ENCODE results near the gene POLR2L.

POLR2L gene

GRCh38 chr11:854601-855329 lies 12.4 kb upstream of the POLR2L start:
- no peak for DNase-seq (ENCODE audit: low spot score)

GRCh38 chr11:853682-854448 lies 11.5 kb upstream of the POLR2L start:
- DNase-seq (ENCODE audit: low spot score): no peak

GRCh38 chr11:852762-853161 lies 10.4 kb upstream of the POLR2L start:
- no peak for DNase-seq (ENCODE audit: low spot score)

GRCh38 chr11:850775-851763 lies 8.7 kb upstream of the POLR2L start:
- DNase-seq (ENCODE audit: low spot score): no peak

- DNase-seq (ENCODE audit: low spot score): no peak
Measured at GRCh38 chr11:849951-850774, 7.8 kb upstream of the POLR2L start.

- no peak for DNase-seq (ENCODE audit: low spot score)
Measured at GRCh38 chr11:849104-849824, 6.9 kb upstream of the POLR2L start.

- no peak for DNase-seq (ENCODE audit: low spot score)
Measured at GRCh38 chr11:848380-848931, 6.1 kb upstream of the POLR2L start.

GRCh38 chr11:847876-848275 lies 5.5 kb upstream of the POLR2L start:
- no peak for DNase-seq (ENCODE audit: low spot score)

GRCh38 chr11:846496-847098 lies 4.3 kb upstream of the POLR2L start:
- no peak for DNase-seq (ENCODE audit: low spot score)

GRCh38 chr11:845872-846495 lies 3.7 kb upstream of the POLR2L start:
- no peak for DNase-seq (ENCODE audit: low spot score)

- DNase-seq (ENCODE audit: low spot score): peak; percentile 88
Measured at GRCh38 chr11:844693-845644, 2.6 kb upstream of the POLR2L start.

GRCh38 chr11:843818-844692 lies 1.7 kb upstream of the POLR2L start:
- peak; percentile 86 for DNase-seq (ENCODE audit: low spot score)

- DNase-seq (ENCODE audit: low spot score): no peak
Measured at GRCh38 chr11:843086-843734, 881 bp upstream of the POLR2L start.

- DNase-seq (ENCODE audit: low spot score): no peak
Measured at GRCh38 chr11:841981-842369, 354 bp downstream of the POLR2L start.

- DNase-seq (ENCODE audit: low spot score): no peak
Measured at GRCh38 chr11:839875-840617, 2.3 kb downstream of the POLR2L start.

GRCh38 chr11:839280-839623 lies 3.1 kb downstream of the POLR2L start:
- DNase-seq (ENCODE audit: low spot score): no peak

Measured in cerebellar cortex (tissue), 1 donor.